Stimulated activated CD4-positive, alpha-beta T cell treated with anti-CD3 and anti-CD28 coated beads, Interleukin-15, amount 100 ng/mL, for 1 hour (primary cell): ENCODE measurements around the gene ZNF580.
A peak's percentile ranks its signal among the peaks of the same experiment; 100 is the strongest.

Experiments used
- DNase-seq, 2 donors: peaks; one replicate each; pipeline ENCODE4 v3.0.0-alpha.2; 2020; ENCODE audit warnings: low read depth in 1 of 2, low spot score in 1 of 2

ZNF580 gene

GRCh38 chr19:55658846-55659459 lies 18.2 kb downstream of the ZNF580 start:
- no peak for DNase-seq

GRCh38 chr19:55659822-55660221 lies 19.0 kb downstream of the ZNF580 start:
- no peak for DNase-seq

- DNase-seq = no peak
Observed at GRCh38 chr19:55660404-55660803, 19.6 kb downstream of the ZNF580 start.

GRCh38 chr19:55660991-55661390 lies 20.2 kb downstream of the ZNF580 start:
- no peak for DNase-seq

GRCh38 chr19:55661826-55662225 lies 21.0 kb downstream of the ZNF580 start:
- DNase-seq = no peak

GRCh38 chr19:55663846-55664536 lies 23.2 kb downstream of the ZNF580 start:
- DNase-seq = no peak

GRCh38 chr19:55666343-55667005 lies 25.7 kb downstream of the ZNF580 start:
- no peak for DNase-seq

- DNase-seq = no peak
Observed at GRCh38 chr19:55667006-55667381, 26.2 kb downstream of the ZNF580 start.

GRCh38 chr19:55667511-55667910 lies 26.7 kb downstream of the ZNF580 start:
- DNase-seq = no peak

- no peak for DNase-seq
Observed at GRCh38 chr19:55667958-55668357, 27.2 kb downstream of the ZNF580 start.

- DNase-seq = no peak
Observed at GRCh38 chr19:55668603-55669348, 28.0 kb downstream of the ZNF580 start.

GRCh38 chr19:55669418-55670279 lies 28.8 kb downstream of the ZNF580 start:
- DNase-seq = no peak

GRCh38 chr19:55670280-55671053 lies 29.7 kb downstream of the ZNF580 start:
- no peak for DNase-seq

GRCh38 chr19:55671054-55671378 lies 30.2 kb downstream of the ZNF580 start:
- no peak for DNase-seq

- no peak for DNase-seq
Observed at GRCh38 chr19:55672418-55672817, 31.6 kb downstream of the ZNF580 start.

GRCh38 chr19:55673465-55673864 lies 32.7 kb downstream of the ZNF580 start:
- DNase-seq = no peak

GRCh38 chr19:55673889-55674288 lies 33.1 kb downstream of the ZNF580 start:
- DNase-seq = no peak

- DNase-seq = no peak
Observed at GRCh38 chr19:55674459-55674840, 33.6 kb downstream of the ZNF580 start.

- peak; percentile 91 to 95 for DNase-seq
Observed at GRCh38 chr19:55674841-55675660, 34.2 kb downstream of the ZNF580 start, which contains the start of gene EPN1. EPN1 (plus strand) TSS chr19:55675226; CDS start chr19:55678628, 3,402 bp downstream.
